NCI-H2196 (cell line): ENCODE data around the gene IFIT2.
"Not testable (repeated sequence)": the region's sequence is repeated elsewhere in the genome, so short reads cannot be mapped to it uniquely, and the experiment has no call there.

Source experiments
- DNase-seq: peaks from one replicate; lab custom pipeline; 2025; ENCODE audit not compliant: unreplicated experiment; lab: John Stamatoyannopoulos, UW

IFIT2 gene

GRCh38 chr10:89279421-89279869, 22.4 kb upstream of the IFIT2 start:
- DNase-seq = no peak

GRCh38 chr10:89280508-89280907, 21.3 kb upstream of the IFIT2 start:
- no peak for DNase-seq

GRCh38 chr10:89281606-89282395, 20.0 kb upstream of the IFIT2 start:
- no peak for DNase-seq

GRCh38 chr10:89283025-89283935, 18.6 kb upstream of the IFIT2 start:
- no peak for DNase-seq

- DNase-seq = no peak
Measured at GRCh38 chr10:89283936-89284475, 17.8 kb upstream of the IFIT2 start.

GRCh38 chr10:89284711-89285110, 17.1 kb upstream of the IFIT2 start:
- DNase-seq = not testable (repeated sequence)

- not testable (repeated sequence) for DNase-seq
Measured at GRCh38 chr10:89285303-89285702, 16.5 kb upstream of the IFIT2 start.

GRCh38 chr10:89294721-89295239, 7.1 kb upstream of the IFIT2 start:
- DNase-seq = no peak

- DNase-seq = no peak
Measured at GRCh38 chr10:89295597-89295996, 6.2 kb upstream of the IFIT2 start.

GRCh38 chr10:89296220-89296648, 5.6 kb upstream of the IFIT2 start:
- no peak for DNase-seq

- no peak for DNase-seq
Measured at GRCh38 chr10:89297356-89297755, 4.5 kb upstream of the IFIT2 start.

GRCh38 chr10:89297791-89298190, 4.1 kb upstream of the IFIT2 start:
- DNase-seq = no peak

GRCh38 chr10:89299031-89299430, 2.8 kb upstream of the IFIT2 start:
- no peak for DNase-seq

- no peak for DNase-seq
Measured at GRCh38 chr10:89301232-89301631, 614 bp upstream of the IFIT2 start.

GRCh38 chr10:89302625-89303024, 779 bp downstream of the IFIT2 start:
- DNase-seq = no peak

- no peak for DNase-seq
Measured at GRCh38 chr10:89303161-89303560, 1.3 kb downstream of the IFIT2 start.

- no peak for DNase-seq
Measured at GRCh38 chr10:89304026-89304425, 2.2 kb downstream of the IFIT2 start.

GRCh38 chr10:89304446-89304845, 2.6 kb downstream of the IFIT2 start:
- no peak for DNase-seq

GRCh38 chr10:89304925-89305324, 3.1 kb downstream of the IFIT2 start:
- DNase-seq = no peak

GRCh38 chr10:89305766-89306433, 4.1 kb downstream of the IFIT2 start:
- no peak for DNase-seq
